ENCODE measurements around the gene ST3GAL3. TPM values are rescaled to one million over a fixed set of nuclear protein-coding genes. Genes with fewer than 3 reads are reported as not detected.
"Not testable (repeated sequence)": the region's sequence is repeated elsewhere in the genome, so short reads cannot be mapped to it uniquely, and the experiment has no call there.

Gene ST3GAL3
- total RNA-seq, 1 donor from 2014 or later = 15.7 TPM

DNA sequence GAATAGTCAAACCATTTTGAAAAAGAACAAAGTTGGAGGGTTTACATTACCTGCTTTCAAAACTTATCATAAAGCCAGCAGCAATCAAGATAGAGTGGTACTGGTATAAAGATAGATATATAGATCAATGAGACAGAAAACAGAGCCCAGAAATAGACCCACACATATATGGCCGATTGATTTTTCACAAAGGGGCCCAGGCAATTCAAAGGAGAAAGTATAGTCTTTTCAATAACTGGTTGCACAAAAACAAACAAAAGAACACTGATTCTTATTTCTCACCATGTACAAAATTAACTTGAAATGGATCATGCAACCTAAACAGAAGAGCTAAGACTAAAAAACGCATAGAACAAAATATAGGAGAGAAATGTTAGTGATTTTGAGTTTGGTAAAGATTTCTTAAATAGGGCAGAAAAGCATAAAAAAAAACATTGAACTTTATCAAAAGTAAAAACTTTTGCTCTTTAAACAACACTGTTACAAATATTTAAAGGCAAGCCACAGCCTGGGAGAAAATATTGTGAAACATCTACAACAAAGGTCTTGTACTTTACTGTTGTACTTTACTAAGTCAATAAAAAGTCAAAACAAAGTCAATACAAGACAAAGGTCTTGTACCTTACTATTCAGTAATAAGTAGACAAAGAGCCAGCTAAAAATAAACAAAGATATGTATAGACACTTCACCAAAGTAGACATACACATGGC is 50.2 kb downstream of the ST3GAL3 start:
- DNase-seq = no peak

DNA sequence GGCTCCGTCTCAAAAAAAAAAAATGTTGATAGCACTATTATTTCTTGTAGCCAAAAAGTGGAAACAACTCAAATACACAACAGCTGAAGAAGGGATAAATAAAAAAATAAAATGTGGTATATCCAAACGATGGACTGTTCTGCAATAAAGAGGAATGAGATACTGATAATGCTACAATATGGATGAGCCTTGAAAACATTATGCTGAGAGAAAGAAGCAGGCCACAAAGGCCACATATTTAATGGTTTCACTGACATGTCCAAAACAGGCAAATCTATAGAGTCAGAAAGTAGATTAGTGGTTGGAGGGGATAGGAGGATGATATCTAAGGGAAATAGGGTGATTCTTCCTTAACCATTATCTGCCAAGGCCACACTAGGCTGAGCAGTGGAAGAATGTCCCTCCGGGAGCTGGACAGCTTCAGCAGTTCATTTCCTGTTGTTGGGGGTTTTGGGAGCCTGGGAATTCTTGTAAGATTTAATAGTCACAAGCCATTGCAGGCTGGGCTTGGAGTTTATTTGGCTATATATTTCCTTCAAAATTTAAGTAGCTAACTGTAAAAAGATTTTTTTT is 53.5 kb downstream of the ST3GAL3 start:
- no peak for DNase-seq

DNA sequence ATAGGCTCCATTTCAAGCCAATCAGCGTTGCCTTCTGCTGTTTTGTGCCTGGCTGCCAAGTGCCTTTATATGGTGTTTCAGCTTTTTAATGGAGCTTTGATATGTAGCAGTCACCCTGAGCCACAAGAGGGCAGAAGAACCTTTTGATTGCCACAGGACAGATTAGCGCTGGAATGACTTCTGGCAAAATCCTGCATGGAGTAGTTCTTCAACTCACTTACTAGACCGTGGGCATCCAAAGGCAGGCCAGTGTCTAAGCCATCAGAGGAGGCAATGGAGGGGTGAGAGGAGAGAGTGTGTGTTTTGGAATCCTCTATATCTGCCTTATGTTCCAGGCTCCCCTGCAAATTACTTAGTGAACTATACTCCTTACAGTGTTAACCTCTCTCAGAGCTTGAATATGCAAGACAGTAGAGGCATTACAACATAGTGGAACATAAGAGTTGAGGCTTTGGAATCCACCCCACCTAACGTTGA is 56.2 kb downstream of the ST3GAL3 start:
- DNase-seq = peak; percentile 83

DNA sequence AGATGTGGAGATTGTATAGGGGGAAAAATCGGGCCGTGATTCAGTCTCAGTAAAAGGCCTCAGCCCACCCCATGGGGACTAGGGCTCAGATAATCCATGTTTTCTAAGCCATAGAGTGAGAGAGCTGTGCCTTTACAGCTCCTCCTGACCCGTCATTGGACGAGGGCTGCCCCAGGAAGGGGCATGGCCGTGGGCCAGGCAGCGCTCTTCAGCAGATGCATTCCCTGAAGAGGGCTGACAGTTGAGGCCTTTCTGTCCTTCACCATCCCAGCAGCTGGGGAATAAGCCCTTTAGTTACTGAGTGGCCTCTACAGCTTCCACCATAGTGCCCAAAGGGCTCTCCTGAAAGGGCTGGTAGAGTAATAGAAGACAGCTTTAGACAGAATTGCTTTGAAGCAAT is 57.2 kb downstream of the ST3GAL3 start:
- DNase-seq = no peak

DNA sequence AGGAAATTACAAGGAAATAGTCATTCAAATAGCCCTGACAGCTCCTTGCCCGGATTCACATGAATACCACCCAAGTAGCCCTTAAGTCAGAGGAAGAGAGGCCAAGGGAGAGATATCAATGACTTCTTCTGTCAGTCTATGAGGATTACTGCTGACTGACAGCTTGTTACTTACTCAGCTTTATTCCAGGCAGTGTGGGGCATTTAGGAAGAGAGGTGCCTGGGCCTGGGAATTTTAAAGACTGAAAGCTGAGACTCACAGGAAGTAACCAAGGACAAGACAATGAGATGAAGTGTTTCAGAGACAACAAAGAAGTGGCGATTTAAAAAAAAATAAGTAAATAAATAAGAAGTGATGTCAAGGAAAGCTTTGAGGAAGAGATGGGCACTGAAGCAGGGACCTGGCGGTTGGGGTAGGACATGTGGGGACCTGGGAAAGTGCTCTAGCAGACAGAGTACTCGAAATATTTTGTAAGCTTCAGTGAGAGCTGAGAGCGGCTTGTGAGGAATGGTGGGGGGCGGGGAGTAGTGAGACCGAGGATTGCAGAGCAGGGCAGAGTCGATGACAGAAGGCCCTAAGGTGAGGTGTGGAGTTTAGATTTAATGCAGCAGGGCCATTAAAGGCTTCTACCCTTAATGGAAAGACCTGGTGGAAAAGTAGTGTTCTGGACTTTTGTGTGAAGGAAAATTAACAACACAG is 58.9 kb downstream of the ST3GAL3 start:
- no peak for DNase-seq

DNA sequence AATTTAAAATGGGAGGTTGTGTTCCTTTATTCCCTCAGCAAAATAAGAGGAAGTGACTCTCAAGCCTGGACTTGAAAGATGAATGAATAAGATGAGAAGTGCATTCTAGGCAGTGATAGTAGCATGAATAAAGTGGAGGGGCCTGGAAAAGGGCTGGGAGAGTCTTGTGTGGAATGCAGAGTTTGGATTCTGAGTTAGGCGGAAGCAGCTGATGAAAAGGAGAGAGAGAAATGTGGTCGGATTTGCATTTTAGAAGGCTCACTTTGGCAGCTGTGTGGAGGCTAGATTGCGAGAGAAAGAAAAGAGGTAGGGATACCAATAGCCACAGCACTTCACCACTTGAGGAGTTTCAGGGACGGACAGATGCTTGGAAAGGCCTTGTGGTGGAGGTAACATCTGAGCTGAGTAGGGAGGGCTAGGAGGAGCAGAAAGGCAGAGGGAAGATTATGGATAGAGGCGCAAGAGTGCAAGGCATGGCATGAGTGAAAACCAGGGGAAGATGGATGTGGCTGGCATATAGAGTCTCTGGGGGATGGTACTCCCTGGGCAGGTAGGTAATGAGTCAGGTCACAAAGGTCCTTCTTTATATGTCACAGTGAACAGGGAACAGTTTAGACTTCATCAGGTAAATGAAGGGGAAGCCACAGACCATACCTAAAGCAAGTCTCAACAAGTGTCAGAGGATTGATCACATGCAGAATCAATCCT is 59.6 kb downstream of the ST3GAL3 start:
- no peak for DNase-seq

DNA sequence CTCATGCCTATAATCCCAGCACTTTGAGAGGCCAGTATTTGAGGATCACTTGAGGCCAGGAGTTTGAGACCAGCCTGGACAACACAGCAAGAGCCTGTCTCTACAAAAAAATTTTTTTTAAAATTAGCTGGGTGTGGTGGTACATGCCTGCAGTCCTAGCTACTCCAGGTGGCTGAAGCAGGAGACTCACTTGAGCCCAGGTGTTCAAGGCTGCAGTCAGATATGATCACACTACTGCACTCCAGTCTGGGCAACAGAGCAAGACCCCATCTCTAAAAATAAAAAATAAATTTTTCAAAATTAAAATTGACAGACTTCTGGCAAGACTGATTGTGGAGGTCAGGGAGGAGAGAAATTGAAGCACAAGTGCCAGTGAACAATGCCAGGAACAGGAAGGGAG is 60.8 kb downstream of the ST3GAL3 start:
- no peak for DNase-seq

DNA sequence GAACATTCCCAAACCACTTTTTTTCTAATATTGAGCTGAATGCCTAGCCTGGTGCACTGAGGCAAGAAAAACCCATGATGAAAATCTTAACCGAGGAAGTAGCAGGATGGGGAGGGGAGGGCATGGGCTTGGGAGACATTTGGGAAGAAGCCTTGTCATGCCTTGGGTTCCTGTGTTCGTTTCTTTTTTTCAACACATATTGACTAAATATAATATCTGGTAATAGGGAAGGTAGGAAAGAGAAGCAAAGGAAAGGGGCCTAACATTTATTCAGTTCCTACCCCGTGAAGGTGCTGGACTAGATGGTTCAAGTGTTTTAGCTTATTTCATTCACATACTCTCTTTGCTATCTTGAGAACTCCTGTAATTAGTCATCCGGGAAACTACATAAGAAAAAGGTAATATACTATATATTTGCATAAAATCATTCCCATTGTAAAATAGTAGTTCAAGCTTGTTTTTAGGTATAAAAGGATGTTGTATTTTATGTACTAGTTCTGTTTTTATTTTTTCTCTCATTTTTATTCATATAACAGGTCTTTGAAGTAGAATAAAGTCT is 62.1 kb downstream of the ST3GAL3 start:
- no peak for DNase-seq

DNA sequence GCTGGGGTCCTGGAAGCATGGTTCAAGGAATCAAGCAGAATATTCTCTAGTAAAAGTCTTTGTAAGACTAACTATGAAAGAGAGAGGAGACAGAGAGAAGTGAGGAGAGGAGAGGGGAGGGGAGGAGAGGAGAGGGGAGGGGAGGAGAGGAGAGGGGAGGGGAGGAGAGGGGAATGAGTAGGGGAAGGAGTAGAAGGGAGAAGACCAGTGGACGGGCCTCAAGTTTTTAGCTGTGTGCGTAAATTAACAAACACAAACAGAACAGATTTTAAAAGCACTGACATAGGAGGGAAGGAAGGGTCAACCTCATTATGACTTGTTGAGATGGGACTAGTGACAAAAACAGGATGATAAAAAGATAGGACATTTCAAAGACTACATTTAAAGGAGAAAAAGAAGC is 62.8 kb downstream of the ST3GAL3 start:
- no peak for DNase-seq

DNA sequence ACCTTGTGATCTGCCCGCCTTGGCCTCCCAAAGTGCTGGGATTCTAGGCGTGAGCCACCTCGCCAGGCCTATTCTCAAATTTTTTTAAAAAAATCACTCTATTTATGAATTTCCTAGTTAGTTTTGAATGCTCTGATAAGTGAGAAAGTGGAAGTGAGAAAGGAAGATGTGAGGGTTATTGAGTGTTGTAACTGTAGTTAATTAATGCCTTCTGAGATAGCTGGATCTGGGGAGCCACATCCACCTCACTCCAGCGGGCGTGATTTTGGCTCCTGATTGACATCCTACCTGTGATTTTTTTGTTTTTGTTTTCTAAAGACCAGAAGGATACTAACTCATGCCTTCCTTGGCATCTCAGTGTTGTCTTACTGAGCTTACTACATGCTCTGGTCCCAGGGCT is 65.6 kb downstream of the ST3GAL3 start:
- DNase-seq = no peak

DNA sequence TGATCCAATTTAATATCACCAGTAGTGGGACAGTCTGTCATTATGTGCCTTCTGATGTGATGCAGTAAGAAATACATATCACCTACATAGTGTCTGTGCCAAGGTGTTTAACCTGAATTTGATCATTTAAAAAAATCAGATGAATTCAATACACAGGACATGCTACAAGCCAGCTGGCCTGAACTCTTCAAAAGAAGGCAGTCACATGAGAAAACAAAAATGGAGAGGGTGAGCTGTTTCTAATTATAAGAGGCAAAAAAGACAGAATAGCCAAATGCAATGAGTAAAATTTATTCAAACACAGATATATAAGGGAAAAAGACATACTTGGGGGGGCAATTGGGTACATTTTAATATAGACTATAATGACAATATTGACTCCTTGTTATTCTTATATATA is 66.5 kb downstream of the ST3GAL3 start:
- no peak for DNase-seq

DNA sequence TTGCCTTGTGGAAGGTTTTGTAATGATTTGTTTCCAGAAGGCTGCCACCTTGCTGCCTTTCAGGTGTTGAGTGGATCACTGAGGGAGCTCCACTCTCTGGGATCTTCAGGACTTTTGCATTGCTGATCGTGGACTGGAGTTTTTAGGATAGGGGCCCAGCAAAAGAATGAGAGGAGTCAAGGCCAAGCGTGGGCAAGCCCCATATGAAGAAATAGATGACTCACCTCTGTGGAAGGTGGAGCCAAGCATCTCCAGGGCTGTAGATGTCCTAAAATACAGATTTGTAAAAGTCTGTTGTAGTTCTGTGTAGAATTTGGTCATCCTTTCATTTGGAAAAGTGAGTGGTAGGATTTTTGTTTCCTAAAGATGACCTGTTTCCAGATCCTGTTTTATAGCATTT is 67.0 kb downstream of the ST3GAL3 start:
- DNase-seq = no peak

DNA sequence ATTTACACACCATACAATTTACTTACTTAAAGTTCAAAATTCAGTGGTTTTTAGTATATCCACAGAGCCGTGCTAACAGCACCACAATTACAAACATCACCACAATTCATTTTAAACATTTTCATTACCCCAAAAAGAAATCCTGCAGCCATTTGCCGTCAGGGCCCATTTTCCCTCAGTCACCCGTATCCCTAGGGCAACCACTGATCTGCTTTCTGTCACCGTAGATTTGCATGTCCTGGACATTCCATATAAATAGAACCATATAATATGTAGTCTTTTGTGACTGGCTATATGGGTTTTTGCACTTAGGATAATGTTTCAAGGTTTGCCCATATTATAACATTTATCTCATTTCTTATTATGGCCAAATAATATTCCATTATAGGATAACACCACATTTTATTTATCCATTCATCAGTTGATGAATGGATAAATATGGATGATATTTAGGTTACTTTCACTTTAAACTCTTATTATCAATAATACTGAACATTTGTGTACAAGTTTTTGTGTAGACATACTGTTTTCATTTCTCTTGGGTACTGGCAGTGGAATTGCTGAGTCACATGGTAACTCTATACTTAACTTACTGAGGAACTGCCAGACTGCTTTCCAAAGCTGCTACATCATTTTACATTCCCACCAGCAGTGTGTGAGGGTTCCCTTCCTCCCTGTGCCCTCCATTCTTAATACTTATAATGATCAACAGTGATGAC is 68.9 kb downstream of the ST3GAL3 start:
- DNase-seq = peak; percentile 14

DNA sequence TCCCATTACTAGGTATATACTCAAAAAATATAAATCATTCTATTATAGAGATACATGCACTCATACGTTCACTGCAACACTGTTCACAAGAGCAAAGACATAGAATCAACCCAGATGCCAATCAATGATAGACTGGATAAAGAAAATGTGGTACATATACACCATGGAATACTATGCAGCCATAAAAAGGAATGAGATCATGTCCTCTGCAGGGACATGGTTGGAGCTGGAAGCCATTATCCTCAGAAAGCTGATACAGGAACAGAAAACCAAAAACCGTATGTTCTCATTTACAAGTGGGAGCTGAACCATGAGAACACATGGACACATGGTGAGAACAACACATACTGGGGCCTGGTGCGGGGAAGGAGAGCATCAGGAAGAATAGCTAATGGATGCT is 70.6 kb downstream of the ST3GAL3 start:
- DNase-seq = not testable (repeated sequence)

DNA sequence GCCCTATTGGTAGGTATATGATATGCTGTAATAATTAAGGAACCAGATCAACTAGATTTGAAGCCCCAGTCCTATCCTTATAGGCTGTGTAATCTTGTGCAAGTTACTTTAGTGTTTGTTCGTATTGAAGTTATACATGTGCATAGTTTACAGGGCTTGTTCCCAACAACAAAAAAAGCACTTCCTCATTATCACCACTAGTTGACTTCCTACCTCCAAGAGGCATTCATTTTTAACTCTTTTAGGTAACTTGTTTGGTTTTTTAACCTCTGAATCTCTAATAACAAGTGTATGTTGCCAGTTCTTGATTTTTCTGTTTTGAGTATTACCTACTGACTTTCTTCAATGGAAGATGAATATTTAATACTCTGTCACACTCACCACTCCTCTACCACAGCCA is 71.9 kb downstream of the ST3GAL3 start:
- DNase-seq = no peak

DNA sequence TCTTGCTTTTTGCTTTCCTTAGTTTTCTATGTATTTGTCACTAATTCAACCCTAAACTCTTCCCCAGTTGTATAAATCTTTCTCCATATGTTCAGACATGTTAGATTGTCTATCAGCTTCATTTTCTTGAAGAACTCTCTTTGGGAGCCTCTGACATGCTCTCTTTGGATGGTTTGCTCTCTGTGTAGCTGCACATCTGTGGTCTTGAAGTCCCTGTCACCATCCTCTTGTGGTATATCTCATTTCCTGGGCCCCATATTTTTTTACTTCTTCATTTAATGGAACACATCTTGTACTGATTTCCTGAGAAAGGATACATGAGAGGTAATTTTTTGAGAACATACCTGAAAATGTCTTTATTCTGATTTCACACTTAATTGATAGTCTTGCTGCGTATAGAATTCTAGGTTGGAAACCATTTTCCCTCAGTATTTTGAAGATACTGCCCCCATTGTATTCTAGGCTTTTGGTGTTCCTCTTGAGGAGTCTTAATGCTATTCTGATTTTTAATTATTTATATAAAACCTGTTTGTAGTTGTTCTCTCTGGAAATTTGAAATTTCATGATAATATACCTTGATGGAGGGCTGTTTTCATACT is 72.6 kb downstream of the ST3GAL3 start:
- DNase-seq = no peak

DNA sequence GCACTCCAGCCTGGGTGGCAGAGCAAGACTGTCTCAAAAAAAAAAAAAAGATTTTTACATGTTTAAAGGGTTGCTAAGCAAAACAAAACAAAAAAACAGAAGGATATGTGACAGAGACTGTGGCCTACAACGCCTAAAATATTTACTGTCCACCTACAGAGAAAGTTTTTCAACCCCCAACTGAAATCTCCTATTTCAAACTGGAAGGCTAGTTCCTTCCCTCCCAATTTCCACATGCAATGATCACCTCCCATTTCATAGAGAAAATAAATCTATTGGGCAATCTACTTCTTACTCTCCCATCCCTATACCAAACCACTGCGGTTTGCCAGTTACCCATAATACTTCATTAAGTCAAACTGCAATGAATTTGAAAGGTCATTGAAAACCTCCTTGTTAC is 74.2 kb downstream of the ST3GAL3 start:
- DNase-seq = no peak

DNA sequence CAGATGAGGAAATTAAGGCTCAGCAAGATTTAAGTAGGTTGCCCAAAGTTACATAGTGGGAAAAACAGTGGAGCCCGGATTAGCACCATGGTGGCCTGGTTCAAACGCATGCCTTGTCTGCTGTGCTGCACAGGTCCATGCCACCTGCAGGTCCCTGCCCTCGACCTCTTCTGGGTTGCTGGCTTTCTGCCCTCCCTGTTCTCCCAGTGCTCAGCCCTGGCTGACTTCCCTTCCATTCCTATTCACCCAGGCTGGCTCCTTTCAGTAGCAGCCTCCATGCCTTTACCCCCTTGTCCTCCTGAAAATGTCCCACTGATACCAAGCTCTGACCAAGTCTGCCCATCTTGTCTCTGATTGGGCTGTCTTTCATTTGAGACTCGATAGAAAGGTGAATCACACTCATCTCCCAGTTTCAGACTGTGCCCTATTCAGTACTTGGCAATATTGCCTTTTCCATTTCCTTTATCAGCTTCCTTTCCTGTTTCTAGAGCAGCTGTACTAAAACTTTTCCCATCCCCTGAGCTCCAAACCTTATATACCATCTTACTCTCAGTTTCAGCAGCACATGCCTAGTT is 75.8 kb downstream of the ST3GAL3 start:
- no peak for DNase-seq

DNA sequence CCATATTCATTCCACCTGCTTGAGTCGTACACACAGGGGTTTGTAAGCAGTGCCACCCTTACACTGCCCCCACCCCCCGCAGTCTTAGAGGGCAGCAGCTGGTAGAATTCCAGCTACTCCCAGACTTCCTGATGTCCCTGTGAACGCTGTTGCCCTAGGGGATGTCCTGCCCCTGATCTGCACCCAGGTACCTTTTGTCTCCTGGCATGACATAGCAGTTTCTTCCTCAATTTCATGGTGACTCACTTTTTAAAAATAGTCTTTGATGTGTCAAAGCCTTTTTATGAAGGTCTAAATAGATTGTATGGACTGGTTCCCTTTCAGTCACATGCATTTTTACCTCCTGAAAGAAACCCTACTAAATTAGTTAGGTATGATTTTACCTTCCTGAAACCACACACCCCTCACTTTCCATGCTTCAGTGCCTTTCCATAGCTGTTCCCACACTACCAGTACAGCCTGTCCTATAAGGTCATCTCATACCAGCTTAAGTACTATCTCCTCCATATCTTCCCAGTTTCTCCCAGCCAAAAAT is 76.4 kb downstream of the ST3GAL3 start:
- DNase-seq = no peak

DNA sequence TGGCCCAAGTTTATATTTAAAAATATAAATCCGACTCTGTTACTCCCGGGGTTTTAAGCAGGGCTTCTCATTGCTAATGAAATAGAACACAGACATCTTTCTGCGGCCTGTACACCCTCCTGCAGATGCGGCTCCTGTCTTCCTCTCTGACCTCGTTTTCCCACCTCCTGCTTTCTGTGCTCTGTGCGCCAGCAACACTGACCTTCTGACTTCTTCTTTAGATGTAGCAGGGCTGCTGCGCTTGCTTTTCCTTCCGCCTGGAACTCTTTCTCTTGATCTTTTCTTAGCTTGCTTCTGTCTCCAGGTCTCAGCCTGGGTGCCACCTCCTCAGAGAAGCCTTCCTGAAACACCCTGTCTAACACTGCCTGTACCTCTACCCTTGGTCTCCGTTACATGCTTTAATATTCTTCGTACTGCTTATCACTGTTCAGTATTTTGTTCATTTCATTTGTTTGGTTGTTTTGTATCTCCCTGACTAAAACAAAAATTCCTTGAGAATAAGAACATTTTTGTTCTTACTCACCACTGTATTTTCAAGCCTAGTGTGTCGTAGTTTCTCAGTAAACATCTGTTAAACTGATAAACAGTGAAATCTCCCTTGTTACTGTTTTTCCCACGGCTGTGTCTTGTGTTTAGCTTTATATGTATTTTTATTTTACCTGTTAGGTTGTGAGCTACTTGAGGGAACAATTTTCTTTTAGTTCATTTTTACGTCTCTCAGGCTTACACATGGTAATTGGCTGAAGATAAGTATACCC is 79.0 kb downstream of the ST3GAL3 start:
- DNase-seq = no peak
